ENCODE measurements around the gene GATAD1. TPM values are rescaled to one million over a fixed set of nuclear protein-coding genes. Genes with fewer than 3 reads are reported as not detected.

The GATAD1 gene
- polyA plus RNA-seq, 3 donors = 6.6 to 34.1 (median 7.6) TPM

DNA sequence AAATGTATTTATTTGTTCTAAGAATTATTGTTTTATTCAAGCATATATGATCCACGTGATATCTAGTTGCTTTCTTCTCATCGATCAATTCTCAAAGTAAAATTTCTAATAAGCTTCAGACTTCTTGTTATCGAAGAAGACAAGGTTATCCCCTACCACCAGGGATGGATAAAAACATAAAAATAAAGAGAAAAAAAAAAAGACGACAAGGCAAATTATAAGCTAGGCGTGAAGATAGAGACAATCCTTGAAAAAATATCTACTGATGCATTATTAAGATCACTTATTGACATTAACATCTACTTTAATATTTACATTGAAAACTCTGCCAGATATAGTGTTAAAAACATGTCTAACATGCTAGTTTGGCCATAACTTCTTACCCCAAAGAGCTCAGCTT, 61.7 kb downstream of the GATAD1 start:
- no peaks in the 10 kb centered on the region for H4K20me1 ChIP-seq (ENCODE audit: insufficient read depth, low read length)
- no peak overlapping the region for H2AFZ ChIP-seq (ENCODE audit: insufficient read depth, low read depth, low read length, poor library complexity, severe bottlenecking)
- no peak overlapping the region for H3K4me3 ChIP-seq (replicated peaks in 1 of 3; ENCODE audit: low read depth in 2 of 3, low read length in 3 of 3)
- intact Hi-C loops (cut with micrococcal nuclease) = no loop called here
- Mint-ChIP-seq H3K4me1 (no peaks in the 10 kb centered on the region), H3K36me3 (peaks cover 19% of the 10 kb centered on the region in 2 donors), H3K4me3 (no peak overlapping the region), H3K27ac (no peak overlapping the region), H3K27me3 (ENCODE audit: low read depth in 3 of 3) (no peaks in the 10 kb centered on the region), H3K9me3 (no peaks in the 10 kb centered on the region)
- no peaks in the 10 kb centered on the region for H3K9me3 ChIP-seq (replicated peaks in 1 of 2; ENCODE audit: control insufficient read depth in 1 of 2, insufficient read depth in 1 of 2, low read length in 2 of 2)
- no peak overlapping the region for H3K9ac ChIP-seq (ENCODE audit: insufficient read depth, low read length, poor library complexity, severe bottlenecking)
- no peak for DNase-seq
- no peaks in the 10 kb centered on the region for H3K27me3 ChIP-seq (ENCODE audit: control insufficient read depth in 2 of 2, insufficient read depth in 2 of 2, low read length in 2 of 2)
- WGBS (ENCODE audit: insufficient coverage) = no CpG with 5 or more reads among the region's 5 CpGs
- H3K4me2 ChIP-seq (replicated peaks; ENCODE audit: extremely low read depth, low read length, poor library complexity, severe bottlenecking) = no peak overlapping the region
- TF ChIP-seq, protein P1, sequence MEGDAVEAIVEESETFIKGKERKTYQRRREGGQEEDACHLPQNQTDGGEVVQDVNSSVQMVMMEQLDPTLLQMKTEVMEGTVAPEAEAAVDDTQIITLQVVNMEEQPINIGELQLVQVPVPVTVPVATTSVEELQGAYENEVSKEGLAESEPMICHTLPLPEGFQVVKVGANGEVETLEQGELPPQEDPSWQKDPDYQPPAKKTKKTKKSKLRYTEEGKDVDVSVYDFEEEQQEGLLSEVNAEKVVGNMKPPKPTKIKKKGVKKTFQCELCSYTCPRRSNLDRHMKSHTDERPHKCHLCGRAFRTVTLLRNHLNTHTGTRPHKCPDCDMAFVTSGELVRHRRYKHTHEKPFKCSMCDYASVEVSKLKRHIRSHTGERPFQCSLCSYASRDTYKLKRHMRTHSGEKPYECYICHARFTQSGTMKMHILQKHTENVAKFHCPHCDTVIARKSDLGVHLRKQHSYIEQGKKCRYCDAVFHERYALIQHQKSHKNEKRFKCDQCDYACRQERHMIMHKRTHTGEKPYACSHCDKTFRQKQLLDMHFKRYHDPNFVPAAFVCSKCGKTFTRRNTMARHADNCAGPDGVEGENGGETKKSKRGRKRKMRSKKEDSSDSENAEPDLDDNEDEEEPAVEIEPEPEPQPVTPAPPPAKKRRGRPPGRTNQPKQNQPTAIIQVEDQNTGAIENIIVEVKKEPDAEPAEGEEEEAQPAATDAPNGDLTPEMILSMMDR (IDR thresholded peaks at IDR 0.05) = no peak
- peaks cover 5 to 24% of the 10 kb centered on the region in 2 donors for H3K36me3 ChIP-seq (replicated peaks in 1 of 2; ENCODE audit: control insufficient read depth in 1 of 2, insufficient read depth in 2 of 2, low read length in 2 of 2)
- no peaks in the 10 kb centered on the region for H3K79me2 ChIP-seq (ENCODE audit: insufficient read depth, low read length)
- H3K27ac ChIP-seq (ENCODE audit: low read depth in 1 of 2, low read length in 2 of 2) = no peak overlapping the region
- H3K4me1 ChIP-seq (ENCODE audit: control insufficient read depth in 1 of 2, insufficient read depth in 2 of 2, low read length in 2 of 2) = no peaks in the 10 kb centered on the region

Other genes with a start within 250 kb of the GATAD1 start
- gene KRIT1, start 201.6 kb upstream of the GATAD1 start, polyA plus RNA-seq = 10 to 100 TPM in 1 of 3 donors, 1 to 10 TPM in 2; 4.7 to 28.8 (median 6.8) TPM
- 10 to 100 TPM in 1 of 3 donors, 1 to 10 TPM in 2; 4.8 to 16.8 (median 5.7) TPM for gene ANKIB1, start 201.5 kb upstream of the GATAD1 start, polyA plus RNA-seq
- not detected for gene ERVW-1, start 30.5 kb downstream of the GATAD1 start, polyA plus RNA-seq
- gene PEX1, start 81.0 kb downstream of the GATAD1 start, polyA plus RNA-seq = 10 to 100 TPM in 1 of 3 donors, 1 to 10 TPM in 2; 2.8 to 10.8 (median 2.9) TPM
- 1 to 10 TPM; 5.2 to 8.5 (median 6.1) TPM for gene RBM48, start 81.3 kb downstream of the GATAD1 start, polyA plus RNA-seq
- gene FAM133B, start 142.9 kb downstream of the GATAD1 start, polyA plus RNA-seq = 1 to 10 TPM; 5.8 to 9.3 (median 8.6) TPM